ENCODE data around the gene AFAP1L1.

GRCh38 chr5:149299451-149300054 is 27.9 kb downstream of the AFAP1L1 start:
- TF ChIP-seq EZH2 (IDR thresholded peaks at IDR 0.05; ENCODE audit: borderline replicate concordance) (no peak), CTCF (IDR thresholded peaks at IDR 0.05; ENCODE audit: poor library complexity) (no peak), EZH2phosphoT487 (IDR thresholded peaks at IDR 0.05; ENCODE audit: low read depth, severe bottlenecking, unreplicated experiment) (no peak)
